GM12874 (cell line): ENCODE results near the gene MCCD1.

Source experiments
- CTCF ChIP-seq: IDR thresholded peaks from 2 replicates; pipeline ENCODE4 v1.5.1; 2011; ENCODE audit warnings: low read depth, mild to moderate bottlenecking, control low read depth, low read length, moderate library complexity; ENCODE audit not compliant: insufficient read depth

The MCCD1 gene

GRCh38 chr6:31567531-31568370 is 39.0 kb downstream of the MCCD1 start:
- TF ChIP-seq CTCF: no peak

- TF ChIP-seq CTCF: no peak
These were observed 39.8 kb downstream of the MCCD1 start for GRCh38 chr6:31568537-31568961.

- TF ChIP-seq CTCF: no peak
These were observed 41.2 kb downstream of the MCCD1 start for GRCh38 chr6:31569861-31570536.

- no peak for TF ChIP-seq CTCF
These were observed 43.5 kb downstream of the MCCD1 start, which contains the start of gene LTA for GRCh38 chr6:31572041-31572911. Gene LTA, plus strand, starts transcription at chr6:31572289. Its CDS starts 454 bp downstream, at chr6:31572743.

GRCh38 chr6:31573239-31574105 is 44.7 kb downstream of the MCCD1 start:
- TF ChIP-seq CTCF: no peak

- 0 out of 2 replicates have a peak, but pooled peaks have one; percentile 11 for TF ChIP-seq CTCF
These were observed 45.6 kb downstream of the MCCD1 start for GRCh38 chr6:31574106-31575061.
